Measurements from ENCODE around the gene MYO16.

MYO16 gene

GRCh38 chr13:108780706-108781105, 151.3 kb downstream of the MYO16 start:
- TF ChIP-seq GATA2 (IDR thresholded peaks at IDR 0.05; ENCODE audit: low read depth, low read length) = no peak
- TF ChIP-seq GATA3 (IDR thresholded peaks at IDR 0.05; ENCODE audit: low read depth, low read length) = no peak

- TF ChIP-seq GATA3 (IDR thresholded peaks at IDR 0.05; ENCODE audit: low read depth, low read length) (no peak), GATA2 (IDR thresholded peaks at IDR 0.05; ENCODE audit: low read depth, low read length) (no peak)
Measured at GRCh38 chr13:108781312-108781711, 151.9 kb downstream of the MYO16 start.

GRCh38 chr13:108785844-108786243, 156.4 kb downstream of the MYO16 start:
- TF ChIP-seq GATA3 (IDR thresholded peaks at IDR 0.05; ENCODE audit: low read depth, low read length) (no peak), GATA2 (IDR thresholded peaks at IDR 0.05; ENCODE audit: low read depth, low read length) (no peak)

GRCh38 chr13:108786456-108787200, 157.2 kb downstream of the MYO16 start:
- TF ChIP-seq GATA2 (IDR thresholded peaks at IDR 0.05; ENCODE audit: low read depth, low read length) (no peak), GATA3 (IDR thresholded peaks at IDR 0.05; ENCODE audit: low read depth, low read length) (no peak)

DNA sequence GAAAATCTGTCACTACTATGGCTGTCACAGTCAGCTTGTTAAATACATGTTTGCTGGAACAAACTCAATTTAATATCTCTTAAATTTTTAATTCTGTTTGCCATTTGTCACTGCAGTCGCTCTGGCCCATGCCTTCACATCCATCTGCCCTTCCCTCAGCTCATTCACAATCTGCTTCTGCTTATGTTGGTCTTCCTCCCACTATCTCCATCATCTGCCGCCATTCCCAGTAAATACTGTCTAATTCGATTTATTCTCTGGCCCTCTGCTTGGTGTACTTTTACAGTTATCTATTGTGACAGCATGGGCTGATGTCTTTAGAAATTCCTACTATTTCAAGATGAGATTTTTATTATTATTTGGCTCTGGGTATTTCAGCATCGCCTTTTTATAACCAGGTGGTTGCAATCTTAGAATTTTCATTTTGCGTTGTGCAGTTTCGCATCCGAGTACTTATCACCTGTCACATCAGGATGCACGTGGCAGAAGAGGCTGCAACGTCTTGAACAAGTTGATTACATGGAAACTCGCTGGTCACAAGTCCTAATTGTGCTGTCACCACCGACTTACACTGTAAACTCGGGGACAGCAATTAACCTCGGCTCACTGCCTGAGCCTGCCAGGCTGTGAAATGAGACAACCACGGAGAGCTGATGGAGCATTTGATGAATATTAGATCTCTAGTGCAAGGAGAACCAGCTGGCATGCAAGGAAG, 158.4 kb downstream of the MYO16 start:
- TF ChIP-seq GATA2 (IDR thresholded peaks at IDR 0.05; ENCODE audit: low read depth, low read length) = peak; percentile 100
- peak; percentile 99 for TF ChIP-seq GATA3 (IDR thresholded peaks at IDR 0.05; ENCODE audit: low read depth, low read length)

GRCh38 chr13:108789476-108789875, 160.1 kb downstream of the MYO16 start:
- TF ChIP-seq GATA3 (IDR thresholded peaks at IDR 0.05; ENCODE audit: low read depth, low read length) = no peak
- no peak for TF ChIP-seq GATA2 (IDR thresholded peaks at IDR 0.05; ENCODE audit: low read depth, low read length)

DNA sequence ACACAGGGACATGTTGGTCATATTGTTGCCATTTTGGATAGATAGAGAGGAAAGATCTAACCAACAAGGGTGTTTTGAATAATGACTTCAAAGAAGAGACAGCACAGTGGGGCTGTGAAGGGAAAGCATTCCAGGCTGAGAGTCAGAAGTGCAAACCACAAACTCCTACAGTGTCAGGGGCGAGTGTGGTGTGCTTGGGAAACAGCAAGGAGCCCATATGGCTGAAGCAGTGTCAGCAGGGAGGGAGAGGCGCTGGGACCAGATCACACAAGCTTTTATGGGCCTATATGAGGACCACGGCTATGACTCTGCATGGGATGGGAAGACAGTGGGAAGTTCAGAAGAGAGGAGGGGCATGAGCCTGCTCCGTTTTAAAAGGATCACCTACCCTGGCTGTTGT, 166.4 kb downstream of the MYO16 start:
- no peak for TF ChIP-seq GATA2 (IDR thresholded peaks at IDR 0.05; ENCODE audit: low read depth, low read length)
- no peak for TF ChIP-seq GATA3 (IDR thresholded peaks at IDR 0.05; ENCODE audit: low read depth, low read length)

DNA sequence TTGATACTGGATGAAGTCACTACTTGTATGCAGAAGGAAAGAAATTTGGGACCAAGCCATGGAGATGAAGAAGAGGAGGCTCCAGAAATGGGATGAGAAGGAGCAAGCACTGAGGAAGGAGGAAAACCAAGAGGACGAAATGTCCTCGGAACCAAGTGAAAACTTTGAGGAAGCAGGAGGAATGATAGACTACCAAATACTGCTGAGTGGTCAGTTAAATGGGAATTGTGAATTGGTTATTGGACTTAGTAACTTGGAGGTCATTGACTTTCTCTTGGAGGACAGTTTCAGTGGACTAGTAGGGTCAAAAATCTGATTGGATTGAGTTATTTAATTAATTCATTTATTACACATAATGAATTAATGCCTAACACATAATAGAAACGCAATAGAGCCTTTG, 167.9 kb downstream of the MYO16 start:
- TF ChIP-seq GATA3 (IDR thresholded peaks at IDR 0.05; ENCODE audit: low read depth, low read length) (no peak), GATA2 (IDR thresholded peaks at IDR 0.05; ENCODE audit: low read depth, low read length) (no peak)

- TF ChIP-seq GATA3 (IDR thresholded peaks at IDR 0.05; ENCODE audit: low read depth, low read length) (no peak), GATA2 (IDR thresholded peaks at IDR 0.05; ENCODE audit: low read depth, low read length) (no peak)
Measured at GRCh38 chr13:108807841-108808240, 178.4 kb downstream of the MYO16 start.

DNA sequence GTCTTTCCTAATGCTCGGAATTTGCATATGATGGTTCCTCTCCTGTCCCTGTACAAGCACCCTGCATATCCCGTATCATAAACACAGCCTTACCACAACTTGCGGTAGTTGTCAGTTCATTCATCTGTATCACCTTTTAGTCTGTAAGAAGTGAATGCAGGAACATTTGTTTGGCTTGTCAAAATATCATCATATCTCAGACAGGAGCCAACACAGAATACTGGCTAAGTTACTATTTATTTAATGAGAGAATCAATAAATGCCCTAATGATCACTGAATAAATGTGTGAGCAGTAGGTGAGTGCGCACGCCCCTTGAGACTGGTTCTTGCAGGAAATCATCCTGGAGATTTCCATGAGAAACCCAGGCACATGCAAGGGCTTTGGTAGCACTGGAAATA, 182.8 kb downstream of the MYO16 start:
- no peak for TF ChIP-seq GATA2 (IDR thresholded peaks at IDR 0.05; ENCODE audit: low read depth, low read length)
- TF ChIP-seq GATA3 (IDR thresholded peaks at IDR 0.05; ENCODE audit: low read depth, low read length) = no peak

GRCh38 chr13:108812661-108813060, 183.2 kb downstream of the MYO16 start:
- no peak for TF ChIP-seq GATA3 (IDR thresholded peaks at IDR 0.05; ENCODE audit: low read depth, low read length)
- no peak for TF ChIP-seq GATA2 (IDR thresholded peaks at IDR 0.05; ENCODE audit: low read depth, low read length)

DNA sequence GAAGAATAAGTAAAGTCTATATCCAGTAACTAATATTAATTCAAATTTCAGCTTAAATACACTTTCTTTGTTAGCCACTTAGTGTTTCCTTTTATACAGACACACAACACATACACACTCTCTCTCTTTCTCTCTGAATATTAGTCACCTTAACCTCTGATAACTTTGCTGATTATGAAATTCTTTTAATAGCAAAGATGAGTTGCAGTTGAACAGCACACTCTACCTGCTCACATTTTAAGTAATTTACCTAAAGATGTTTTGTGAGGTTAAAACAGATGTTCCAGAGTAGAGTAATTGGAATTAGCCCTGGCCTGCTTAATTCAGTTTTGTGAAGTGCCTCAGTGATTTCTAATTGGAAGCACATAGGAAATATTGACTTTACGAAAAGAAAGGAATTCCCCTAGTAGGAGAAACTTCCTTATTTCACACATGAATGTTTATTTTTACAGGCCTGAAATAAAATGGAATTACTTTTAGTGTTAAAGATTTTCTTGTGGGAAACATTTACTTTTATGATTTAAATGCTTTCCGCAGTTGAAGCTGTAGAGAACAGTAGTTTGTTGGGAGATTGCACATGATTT, 184.3 kb downstream of the MYO16 start:
- TF ChIP-seq GATA3 (IDR thresholded peaks at IDR 0.05; ENCODE audit: low read depth, low read length) (no peak), GATA2 (IDR thresholded peaks at IDR 0.05; ENCODE audit: low read depth, low read length) (no peak)

- no peak for TF ChIP-seq GATA3 (IDR thresholded peaks at IDR 0.05; ENCODE audit: low read depth, low read length)
- TF ChIP-seq GATA2 (IDR thresholded peaks at IDR 0.05; ENCODE audit: low read depth, low read length) = no peak
Measured at GRCh38 chr13:108816375-108816774, 187.0 kb downstream of the MYO16 start.

DNA sequence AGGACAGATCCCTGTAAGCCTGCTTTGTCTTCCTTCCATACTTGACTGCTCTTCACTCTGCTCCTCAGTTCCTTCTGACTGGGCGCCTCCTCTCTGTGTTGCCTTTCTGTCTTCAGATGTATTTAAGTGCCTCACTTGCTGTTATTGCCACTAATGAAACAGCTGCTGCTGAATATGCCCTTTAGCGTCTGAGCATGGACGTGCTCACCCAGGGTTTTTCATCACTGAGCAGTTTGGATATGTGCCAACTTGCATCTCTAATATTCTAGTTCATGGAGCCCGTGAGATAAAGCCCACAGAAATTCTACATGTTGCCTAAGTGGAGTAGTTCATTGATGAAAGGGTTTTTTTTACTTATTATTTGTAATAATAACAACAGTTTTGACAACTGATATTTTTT, 198.2 kb downstream of the MYO16 start:
- TF ChIP-seq GATA2 (IDR thresholded peaks at IDR 0.05; ENCODE audit: low read depth, low read length) (no peak), GATA3 (IDR thresholded peaks at IDR 0.05; ENCODE audit: low read depth, low read length) (no peak)
